ENCODE measurements around the gene ZCCHC12.

DNA sequence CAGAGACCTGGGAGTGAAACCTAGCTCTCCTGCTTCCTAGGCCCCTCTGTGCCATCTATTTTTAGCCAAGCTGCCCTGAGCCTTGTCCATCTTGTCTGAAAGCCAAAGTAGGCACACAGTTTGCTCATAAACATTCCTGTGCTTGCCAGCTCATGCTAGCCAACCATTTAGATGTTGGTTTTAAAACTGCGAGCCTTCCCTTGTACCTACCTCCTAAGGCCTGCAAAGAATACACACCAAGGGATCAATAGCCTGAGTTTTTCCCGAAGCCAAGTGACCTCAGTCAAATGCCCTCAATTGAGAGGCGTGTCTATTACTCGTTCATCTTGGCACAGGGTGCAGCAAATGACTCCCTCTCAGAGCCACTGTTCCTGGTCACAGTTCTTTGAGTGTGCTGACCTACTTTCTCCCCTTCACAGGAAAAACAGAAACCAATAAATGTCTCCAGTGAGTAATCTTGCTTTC, 48.5 kb downstream of the ZCCHC12 start:
- TF ChIP-seq POLR2A (IDR thresholded peaks at IDR 0.05) = no peak
- TF ChIP-seq, protein P1, sequence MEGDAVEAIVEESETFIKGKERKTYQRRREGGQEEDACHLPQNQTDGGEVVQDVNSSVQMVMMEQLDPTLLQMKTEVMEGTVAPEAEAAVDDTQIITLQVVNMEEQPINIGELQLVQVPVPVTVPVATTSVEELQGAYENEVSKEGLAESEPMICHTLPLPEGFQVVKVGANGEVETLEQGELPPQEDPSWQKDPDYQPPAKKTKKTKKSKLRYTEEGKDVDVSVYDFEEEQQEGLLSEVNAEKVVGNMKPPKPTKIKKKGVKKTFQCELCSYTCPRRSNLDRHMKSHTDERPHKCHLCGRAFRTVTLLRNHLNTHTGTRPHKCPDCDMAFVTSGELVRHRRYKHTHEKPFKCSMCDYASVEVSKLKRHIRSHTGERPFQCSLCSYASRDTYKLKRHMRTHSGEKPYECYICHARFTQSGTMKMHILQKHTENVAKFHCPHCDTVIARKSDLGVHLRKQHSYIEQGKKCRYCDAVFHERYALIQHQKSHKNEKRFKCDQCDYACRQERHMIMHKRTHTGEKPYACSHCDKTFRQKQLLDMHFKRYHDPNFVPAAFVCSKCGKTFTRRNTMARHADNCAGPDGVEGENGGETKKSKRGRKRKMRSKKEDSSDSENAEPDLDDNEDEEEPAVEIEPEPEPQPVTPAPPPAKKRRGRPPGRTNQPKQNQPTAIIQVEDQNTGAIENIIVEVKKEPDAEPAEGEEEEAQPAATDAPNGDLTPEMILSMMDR (IDR thresholded peaks at IDR 0.05) = no peak
